ENCODE data around the gene NR2E3. TPM values are rescaled to one million over a fixed set of nuclear protein-coding genes. Genes with fewer than 3 reads are reported as not detected.

Gene NR2E3
- total and polyA plus RNA-seq, 2 of the 4 experiments (the other 2 are of a cell fraction), result under 0.01 to 0.29 TPM

DNA sequence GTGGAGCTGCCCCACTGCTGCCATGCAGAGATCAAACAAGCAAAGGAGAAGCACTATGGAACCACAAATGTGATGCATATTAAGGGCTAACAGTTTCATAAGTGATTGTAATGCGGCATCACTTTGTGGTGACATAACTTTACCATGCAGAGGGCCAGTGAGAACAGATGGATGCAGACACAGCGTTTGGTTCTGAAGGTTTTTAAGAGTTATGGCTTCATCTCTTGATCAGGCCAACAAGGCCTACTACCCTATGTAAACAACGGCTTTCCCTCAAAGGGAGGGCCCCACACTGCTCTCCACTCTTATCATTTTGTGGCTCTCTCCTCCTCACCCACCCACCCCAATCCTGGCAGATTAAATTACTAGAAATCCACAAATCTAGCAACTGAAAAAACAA lies 13.4 kb downstream of the NR2E3 start:
- Histone ChIP-seq H3K79me1 (ENCODE audit: low read depth in 1 of 2, low read length in 2 of 2) (no peaks in the 10 kb centered on the region), H3K27ac (ENCODE audit: insufficient read depth, low read length) (no peak overlapping the region), H3K18ac (ENCODE audit: low read depth, low read length) (no peak overlapping the region), H3K23ac (ENCODE audit: low read depth, low read length) (no peak overlapping the region), H2BK20ac (ENCODE audit: low read depth, low read length) (no peak overlapping the region), H3K14ac (replicated peaks; ENCODE audit: low read depth, low read length) (no peak overlapping the region), H2AFZ (replicated peaks; ENCODE audit: low read length, poor library complexity) (no peak overlapping the region), H2BK5ac (ENCODE audit: low read depth, low read length, poor library complexity, severe bottlenecking) (no peak overlapping the region), H3K4me2 (ENCODE audit: low read depth, low read length) (no peak overlapping the region), H2BK15ac (ENCODE audit: low read depth, low read length) (no peak overlapping the region), H4K8ac (ENCODE audit: low read depth in 2 of 2, low read length in 2 of 2) (no peak overlapping the region), H3K27me3 (ENCODE audit: control insufficient read depth, insufficient read depth, low read length) (no peaks in the 10 kb centered on the region), H3K9me1 (ENCODE audit: insufficient read depth, low read length) (no peaks in the 10 kb centered on the region; the same call in 1 of the 2 replicates), H3K9ac (ENCODE audit: low read depth, low read length) (no peak overlapping the region), H3K9me3 (ENCODE audit: control insufficient read depth, insufficient read depth, low read length) (peaks cover 31% of the 10 kb centered on the region), H2AK5ac (ENCODE audit: low read depth, low read length) (no peak overlapping the region), H2BK120ac (ENCODE audit: low read depth, low read length) (no peak overlapping the region), H3K4me3 (ENCODE audit: insufficient read depth, low read depth, low read length) (no peak overlapping the region), H4K91ac (ENCODE audit: insufficient read depth, low read depth, low read length) (no peak overlapping the region), H3K4ac (ENCODE audit: low read depth, low read length) (no peak overlapping the region), H4K20me1 (ENCODE audit: insufficient read depth, low read length) (no peaks in the 10 kb centered on the region), H3K36me3 (ENCODE audit: control insufficient read depth, insufficient read depth, low read length) (peaks cover 37% of the 10 kb centered on the region), H4K5ac (ENCODE audit: low read depth, low read length) (no peak overlapping the region), H3K56ac (ENCODE audit: extremely low read depth, insufficient read depth, low read length) (no peak overlapping the region), H2AK9ac (replicated peaks; ENCODE audit: low read depth, low read length, poor library complexity) (no peak overlapping the region), H3K4me1 (ENCODE audit: control insufficient read depth, insufficient read depth, low read length) (0 out of 2 replicates have a peak, but pooled peaks cover 1% of the 10 kb centered on the region)
- in situ Hi-C loops (cut with MboI; ENCODE audit: low sequenced_read_pairs), result no loop called here
- dilution Hi-C loops (cut with HindIII; ENCODE audit: low sequenced_read_pairs, unreplicated experiment), result no loop called here
- TF ChIP-seq SMC3 (IDR thresholded peaks at IDR 0.05; ENCODE audit: low read depth, low read length) (no peak), NFE2L2 (IDR thresholded peaks at IDR 0.05; ENCODE audit: low read depth, low read length) (no peak), MXI1 (IDR thresholded peaks at IDR 0.05; ENCODE audit: borderline replicate concordance, low read depth, low read length) (no peak), POLR2A (IDR thresholded peaks at IDR 0.05; ENCODE audit: low read depth, low read length) (no peak), FOS (IDR thresholded peaks at IDR 0.05; ENCODE audit: low read depth, low read length) (no peak), RAD21 (IDR thresholded peaks at IDR 0.05; ENCODE audit: low read length) (no peak), RFX5 (IDR thresholded peaks at IDR 0.05; ENCODE audit: low read depth, low read length) (no peak), MAZ (IDR thresholded peaks at IDR 0.05; ENCODE audit: borderline replicate concordance, low read depth, low read length) (no peak), MAFK (IDR thresholded peaks at IDR 0.05; ENCODE audit: low read depth, low read length) (no peak), RCOR1 (IDR thresholded peaks at IDR 0.05; ENCODE audit: insufficient replicate concordance, low read length) (no peak), CHD1 (IDR thresholded peaks at IDR 0.05; ENCODE audit: low read depth, low read length) (no peak)
- TF ChIP-seq, protein P1, sequence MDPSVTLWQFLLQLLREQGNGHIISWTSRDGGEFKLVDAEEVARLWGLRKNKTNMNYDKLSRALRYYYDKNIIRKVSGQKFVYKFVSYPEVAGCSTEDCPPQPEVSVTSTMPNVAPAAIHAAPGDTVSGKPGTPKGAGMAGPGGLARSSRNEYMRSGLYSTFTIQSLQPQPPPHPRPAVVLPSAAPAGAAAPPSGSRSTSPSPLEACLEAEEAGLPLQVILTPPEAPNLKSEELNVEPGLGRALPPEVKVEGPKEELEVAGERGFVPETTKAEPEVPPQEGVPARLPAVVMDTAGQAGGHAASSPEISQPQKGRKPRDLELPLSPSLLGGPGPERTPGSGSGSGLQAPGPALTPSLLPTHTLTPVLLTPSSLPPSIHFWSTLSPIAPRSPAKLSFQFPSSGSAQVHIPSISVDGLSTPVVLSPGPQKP (IDR thresholded peaks at IDR 0.05; ENCODE audit: borderline replicate concordance, low read depth, low read length), result no peak
- TF ChIP-seq, protein P2, sequence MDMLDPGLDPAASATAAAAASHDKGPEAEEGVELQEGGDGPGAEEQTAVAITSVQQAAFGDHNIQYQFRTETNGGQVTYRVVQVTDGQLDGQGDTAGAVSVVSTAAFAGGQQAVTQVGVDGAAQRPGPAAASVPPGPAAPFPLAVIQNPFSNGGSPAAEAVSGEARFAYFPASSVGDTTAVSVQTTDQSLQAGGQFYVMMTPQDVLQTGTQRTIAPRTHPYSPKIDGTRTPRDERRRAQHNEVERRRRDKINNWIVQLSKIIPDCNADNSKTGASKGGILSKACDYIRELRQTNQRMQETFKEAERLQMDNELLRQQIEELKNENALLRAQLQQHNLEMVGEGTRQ (IDR thresholded peaks at IDR 0.05; ENCODE audit: low read depth, low read length), result no peak
- TF ChIP-seq, protein P3, sequence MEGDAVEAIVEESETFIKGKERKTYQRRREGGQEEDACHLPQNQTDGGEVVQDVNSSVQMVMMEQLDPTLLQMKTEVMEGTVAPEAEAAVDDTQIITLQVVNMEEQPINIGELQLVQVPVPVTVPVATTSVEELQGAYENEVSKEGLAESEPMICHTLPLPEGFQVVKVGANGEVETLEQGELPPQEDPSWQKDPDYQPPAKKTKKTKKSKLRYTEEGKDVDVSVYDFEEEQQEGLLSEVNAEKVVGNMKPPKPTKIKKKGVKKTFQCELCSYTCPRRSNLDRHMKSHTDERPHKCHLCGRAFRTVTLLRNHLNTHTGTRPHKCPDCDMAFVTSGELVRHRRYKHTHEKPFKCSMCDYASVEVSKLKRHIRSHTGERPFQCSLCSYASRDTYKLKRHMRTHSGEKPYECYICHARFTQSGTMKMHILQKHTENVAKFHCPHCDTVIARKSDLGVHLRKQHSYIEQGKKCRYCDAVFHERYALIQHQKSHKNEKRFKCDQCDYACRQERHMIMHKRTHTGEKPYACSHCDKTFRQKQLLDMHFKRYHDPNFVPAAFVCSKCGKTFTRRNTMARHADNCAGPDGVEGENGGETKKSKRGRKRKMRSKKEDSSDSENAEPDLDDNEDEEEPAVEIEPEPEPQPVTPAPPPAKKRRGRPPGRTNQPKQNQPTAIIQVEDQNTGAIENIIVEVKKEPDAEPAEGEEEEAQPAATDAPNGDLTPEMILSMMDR (conservative IDR thresholded peaks at IDR 0.05; ENCODE audit: low read depth, low read length), result no peak
- DNase-seq, result no peak
- no CpG with 5 or more reads among the region's 3 CpGs for WGBS, 2 experiments (ENCODE audit: extremely low coverage in 2 of 2, insufficient read length in 1 of 2)
- no TSS peak for BruUV-seq (replicated peaks)
- intact Hi-C loops (cut with micrococcal nuclease), result no loop called here
- CTCF ChIA-PET, result no interaction called here
- ATAC-seq (ENCODE audit: low read depth), result no peak
- POLR2A ChIA-PET (ENCODE audit: unreplicated experiment), result no interaction called here
